ENCODE results near the gene UNC119.

- TF ChIP-seq EZH2 (IDR thresholded peaks at IDR 0.05; ENCODE audit: low read length, missing control alignments) (no peak), CTCF (conservative IDR thresholded peaks at IDR 0.05 in 1 of 2, IDR thresholded peaks at IDR 0.05 in 1 of 2; ENCODE audit: low read depth in 1 of 2, low read length in 2 of 2) (no peak)
Measured at GRCh38 chr17:28597606-28598383, 45.4 kb upstream of the UNC119 start.
